Stomach (tissue), 9 donors: Measurements from ENCODE around the gene MDFI. TPM values are rescaled to one million over a fixed set of nuclear protein-coding genes. Genes with fewer than 3 reads are reported as not detected.

Experiments used
- DNase-seq, 2 donors: peaks; one replicate each; pipeline versions ENCODE4 v3.0.0 to v3.0.0-alpha.2; 2013 to 2019
- H3K27ac ChIP-seq, 5 donors: fragments of 200-600 bp in 4 of 5; sonication (generic) in 4 of 5; one replicate each; pipeline ENCODE4 v1.5.1; 2013 to 2019; ENCODE audit warnings: mild to moderate bottlenecking in 1 of 5, moderate library complexity in 1 of 5
- H3K27me3 ChIP-seq, 3 donors: fragments of 200-600 bp; sonication (generic); one replicate each; pipeline ENCODE4 v1.5.1; 2017 to 2019; ENCODE audit warnings: mixed run types in 1 of 3
- H3K36me3 ChIP-seq, 4 donors: fragments of 200-600 bp; sonication (generic); 1 replicate in 3 of 4; 2 replicates in 1 of 4; pipeline ENCODE4 v1.5.1; 2016 to 2019
- H3K4me1 ChIP-seq, 4 donors: fragments of 200-600 bp; sonication (generic); one replicate each; pipeline ENCODE4 v1.5.1; 2016 to 2019
- H3K4me3 ChIP-seq, 4 donors: fragments of 200-600 bp; sonication (generic) in 3 of 4; one replicate each; pipeline ENCODE4 v1.5.1; 2016 to 2019; ENCODE audit warnings: mild to moderate bottlenecking in 1 of 4
- H3K9me3 ChIP-seq, 4 donors: fragments of 200-600 bp; sonication (generic); one replicate each; pipeline ENCODE4 v1.5.1; 2016 to 2019
- EP300 ChIP-seq: sonication (generic); formaldehyde crosslinking; IDR thresholded peaks from one replicate; pipeline ENCODE4 v1.6.1; 2017; ENCODE audit warnings: antibody characterized with exemption
- POLR2A ChIP-seq, 4 donors: fragments of 450-650 bp; IDR thresholded peaks; one replicate each; pipeline ENCODE4 v1.6.1; 2016; ENCODE audit warnings: antibody characterized with exemption in 4 of 4, control low read depth in 2 of 4, mild to moderate bottlenecking in 1 of 4, moderate library complexity in 1 of 4
- POLR2AphosphoS5 ChIP-seq, 3 donors: sonication (generic); formaldehyde crosslinking; IDR thresholded peaks; one replicate each; pipeline ENCODE4 v1.6.1; 2016; ENCODE audit warnings: antibody characterized with exemption in 3 of 3
- WGBS, 5 donors: extraction: QIAGEN DNeasy Blood & Tissue Kit in 3 of 5; methylation state at CpG; one replicate each; pipeline versions ENCODE4 v1.1.5 to v1.1.7; 2013 to 2018; 5-methylcytosine and 5-hydroxymethylcytosine counted together
- intact Hi-C: fragments of 100-400 bp; cut with DNase I; formaldehyde crosslinking; loops from one replicate; pipeline ENCODE4 v1.15.1; 2023; ENCODE audit warnings: low total_unique reads
- polyA plus RNA-seq, 3 donors: library from polyadenylated mRNA; stranded (reverse); fragments of 200-250 nt; gene quantifications; one replicate each; pipeline ENCODE4 v1.2.3, GENCODE V29; 2013
- total RNA-seq, 5 donors: library from RNA; depleted of rRNA; stranded (reverse); fragments of >200 nt; gene quantifications; one replicate each; pipeline versions ENCODE4 v1.1.0 to v1.2.3, GENCODE V29; 2014 to 2016
- TF ChIP-seq, protein P1 (sequence below), 7 experiments: fragments of 450-650 bp in 4 of 7; fragments of 200-600 bp in 3 of 7; sonication (generic) in 3 of 7; IDR thresholded peaks; one replicate each; pipeline ENCODE4 v1.5.1; 2016 to 2019; ENCODE audit warnings: antibody characterized with exemption in 7 of 7, control low read depth in 2 of 7, mild to moderate bottlenecking in 1 of 7
- donor health status: healthy with polysubstance abuse.
- donor health status: Bipolar disorder and iron deficiency.
- donor health status: healthy.

The MDFI gene
- total and polyA plus RNA-seq, 8 donors: 3.7 to 17.2 (median 8.3) TPM; not detected in 1

DNA sequence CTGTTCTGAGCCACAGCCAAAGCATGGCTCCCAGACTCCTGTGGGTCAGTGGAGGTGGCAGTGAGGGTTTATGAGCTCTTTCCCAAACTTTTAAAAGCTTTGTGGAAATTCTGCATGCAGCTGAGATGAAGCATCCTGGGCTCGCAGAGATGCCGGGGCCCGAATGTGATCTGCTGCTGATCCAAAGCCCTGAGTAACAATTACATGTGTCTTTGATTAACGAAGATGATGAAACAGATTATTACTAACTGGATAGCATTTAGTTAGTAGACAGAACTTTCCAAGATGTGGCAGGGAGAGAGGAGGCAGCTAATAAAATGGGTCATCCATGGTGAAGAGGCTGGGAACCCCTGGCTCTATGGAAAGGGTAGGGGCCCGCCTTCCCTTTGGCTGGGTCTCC is 43.9 kb upstream of the MDFI start:
- Histone ChIP-seq H3K4me3 (no peak overlapping the region), H3K4me1 (peaks cover 0 to 10% (median 6%) of the 10 kb centered on the region in 4 donors), H3K36me3 (peaks cover 45 to 98% (median 96%) of the 10 kb centered on the region in 4 donors), H3K27ac (no peak overlapping the region), H3K9me3 (no peaks in the 10 kb centered on the region), H3K27me3 (no peaks in the 10 kb centered on the region)
- WGBS, 5 donors: 88 to 96% (median 92%) methylated on average over 5 of the region's 5 CpGs
- intact Hi-C loops: loop anchor here (5.0 kb wide), 2 partner anchors 132 to 222 kb away; no protein-coding TSS in a partner anchor
- no peak for TF ChIP-seq EP300
- TF ChIP-seq POLR2AphosphoS5 (IDR thresholded peaks at IDR 0.05): no peak
- TF ChIP-seq, protein P1, sequence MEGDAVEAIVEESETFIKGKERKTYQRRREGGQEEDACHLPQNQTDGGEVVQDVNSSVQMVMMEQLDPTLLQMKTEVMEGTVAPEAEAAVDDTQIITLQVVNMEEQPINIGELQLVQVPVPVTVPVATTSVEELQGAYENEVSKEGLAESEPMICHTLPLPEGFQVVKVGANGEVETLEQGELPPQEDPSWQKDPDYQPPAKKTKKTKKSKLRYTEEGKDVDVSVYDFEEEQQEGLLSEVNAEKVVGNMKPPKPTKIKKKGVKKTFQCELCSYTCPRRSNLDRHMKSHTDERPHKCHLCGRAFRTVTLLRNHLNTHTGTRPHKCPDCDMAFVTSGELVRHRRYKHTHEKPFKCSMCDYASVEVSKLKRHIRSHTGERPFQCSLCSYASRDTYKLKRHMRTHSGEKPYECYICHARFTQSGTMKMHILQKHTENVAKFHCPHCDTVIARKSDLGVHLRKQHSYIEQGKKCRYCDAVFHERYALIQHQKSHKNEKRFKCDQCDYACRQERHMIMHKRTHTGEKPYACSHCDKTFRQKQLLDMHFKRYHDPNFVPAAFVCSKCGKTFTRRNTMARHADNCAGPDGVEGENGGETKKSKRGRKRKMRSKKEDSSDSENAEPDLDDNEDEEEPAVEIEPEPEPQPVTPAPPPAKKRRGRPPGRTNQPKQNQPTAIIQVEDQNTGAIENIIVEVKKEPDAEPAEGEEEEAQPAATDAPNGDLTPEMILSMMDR (IDR thresholded peaks at IDR 0.05): no peak
- TF ChIP-seq POLR2A (IDR thresholded peaks at IDR 0.05): no peak
- DNase-seq: no peak

DNA sequence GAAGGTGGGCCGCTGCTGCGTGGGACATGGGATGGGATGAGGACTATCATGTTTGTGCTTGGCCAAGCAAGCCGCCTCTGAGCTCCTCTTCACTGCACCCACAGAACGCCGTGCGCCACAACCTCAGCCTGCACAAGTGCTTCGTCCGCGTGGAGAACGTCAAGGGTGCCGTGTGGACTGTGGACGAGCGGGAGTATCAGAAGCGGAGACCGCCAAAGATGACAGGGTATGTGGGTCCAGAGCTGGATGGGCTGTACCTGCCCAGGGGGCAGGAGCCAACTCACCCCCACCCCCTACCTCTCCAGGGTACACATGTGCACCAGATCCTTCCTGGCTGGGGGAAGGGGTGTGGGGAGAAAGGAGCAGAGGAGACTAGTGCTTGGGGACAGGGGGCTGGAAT is 43.5 kb upstream of the MDFI start:
- no peak for DNase-seq

DNA sequence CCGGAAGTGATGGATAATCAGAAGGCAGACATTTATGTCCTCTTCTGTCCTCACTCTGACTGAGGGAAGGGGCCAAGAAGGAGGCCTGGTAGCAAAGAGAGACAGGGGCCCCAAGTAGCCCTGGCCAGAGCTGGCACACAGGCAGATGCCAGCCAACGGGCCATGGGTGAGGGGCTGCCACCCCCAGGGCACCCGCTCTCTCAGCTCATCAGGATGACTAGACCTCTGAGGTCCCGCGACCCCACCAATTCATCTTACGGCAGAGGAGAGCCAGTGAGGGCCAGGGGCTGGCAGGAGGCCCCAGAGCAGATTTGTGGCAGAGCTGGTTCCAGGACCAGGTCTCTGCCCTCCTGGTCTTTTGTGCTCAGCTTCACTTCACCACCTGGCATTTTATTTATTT is 43.1 kb upstream of the MDFI start:
- no peak for DNase-seq
- peaks cover 39 to 98% (median 96%) of the 10 kb centered on the region in 4 donors for H3K36me3 ChIP-seq
- H3K4me3 ChIP-seq: no peak overlapping the region
- TF ChIP-seq, protein P1 (IDR thresholded peaks at IDR 0.05): no peak
- TF ChIP-seq POLR2A (IDR thresholded peaks at IDR 0.05) (no peak), POLR2AphosphoS5 (IDR thresholded peaks at IDR 0.05) (no peak), EP300 (no peak)
- peaks cover 0 to 10% (median 6%) of the 10 kb centered on the region in 4 donors for H3K4me1 ChIP-seq
- no peaks in the 10 kb centered on the region for H3K9me3 ChIP-seq
- 76 to 83% (median 80%) methylated on average over 5 to 6 of the region's 6 CpGs for WGBS, 5 donors
- no peaks in the 10 kb centered on the region for H3K27me3 ChIP-seq
- intact Hi-C loops: no loop called here
- H3K27ac ChIP-seq: no peak overlapping the region

More for the DNA sequence above, 43.5 kb upstream of the MDFI start:
- no peaks in the 10 kb centered on the region for H3K27me3 ChIP-seq
- intact Hi-C loops: loop anchor here (5.0 kb wide), 2 partner anchors 132 to 222 kb away; no protein-coding TSS in a partner anchor
- H3K9me3 ChIP-seq: no peaks in the 10 kb centered on the region
- no peak overlapping the region for H3K4me3 ChIP-seq
- 87 to 92% (median 90%) methylated on average over 15 of the region's 15 CpGs for WGBS, 5 donors
- peaks cover 0 to 10% (median 6%) of the 10 kb centered on the region in 4 donors for H3K4me1 ChIP-seq
- TF ChIP-seq EP300: no peak
- TF ChIP-seq, protein P1 (IDR thresholded peaks at IDR 0.05): no peak
- no peak for TF ChIP-seq POLR2AphosphoS5 (IDR thresholded peaks at IDR 0.05)
- TF ChIP-seq POLR2A (IDR thresholded peaks at IDR 0.05): no peak
- H3K27ac ChIP-seq: no peak overlapping the region
- H3K36me3 ChIP-seq: peaks cover 42 to 98% (median 96%) of the 10 kb centered on the region in 4 donors

DNA sequence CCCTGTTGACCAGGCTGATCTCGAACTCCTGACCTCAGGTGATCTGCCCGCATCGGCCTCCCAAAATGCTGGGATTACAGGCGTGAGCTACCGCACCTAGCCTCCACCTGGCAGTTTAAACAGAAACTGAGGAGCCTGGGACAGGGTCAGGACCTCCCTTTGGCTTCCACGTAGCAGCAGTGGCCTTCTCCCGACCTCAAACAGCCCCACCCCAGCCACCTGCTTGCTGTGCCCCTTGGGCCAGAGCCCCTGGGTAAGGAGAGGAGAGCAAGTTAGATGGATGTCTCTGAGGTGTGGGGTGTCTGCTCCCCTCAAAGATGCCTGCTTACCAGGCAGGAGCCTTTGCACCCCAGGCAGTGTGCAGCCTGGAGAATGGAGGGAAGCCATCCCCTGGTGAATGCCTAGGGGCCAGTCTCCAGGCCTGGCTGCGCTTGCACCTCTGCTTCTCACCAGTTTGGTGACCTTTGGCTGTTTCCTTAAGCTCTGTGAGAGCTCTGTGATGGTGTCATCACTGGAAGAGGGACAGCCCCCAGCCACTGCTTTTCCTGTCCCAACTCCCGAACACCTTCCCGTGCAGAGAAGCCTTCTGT is 42.1 kb upstream of the MDFI start:
- Histone ChIP-seq H3K36me3 (peaks cover 30 to 95% (median 92%) of the 10 kb centered on the region in 4 donors), H3K27me3 (no peaks in the 10 kb centered on the region), H3K9me3 (no peaks in the 10 kb centered on the region), H3K4me3 (no peak overlapping the region), H3K4me1 (peaks cover 0 to 10% (median 6%) of the 10 kb centered on the region in 4 donors), H3K27ac (no peak overlapping the region)
- TF ChIP-seq EP300 (no peak), POLR2AphosphoS5 (IDR thresholded peaks at IDR 0.05) (no peak), POLR2A (IDR thresholded peaks at IDR 0.05) (no peak)
- TF ChIP-seq, protein P1 (IDR thresholded peaks at IDR 0.05): no peak
- peak in 1 of 2 donors; percentile 4 for DNase-seq
- WGBS, 5 donors: 50 to 73% (median 64%) methylated on average over 8 to 10 of the region's 10 CpGs
- intact Hi-C loops: no loop called here
